Right forelimb (tissue), 1 donor: Measurements from ENCODE around the gene MEIS3.
"Not testable (repeated sequence)": the region's sequence is repeated elsewhere in the genome, so short reads cannot be mapped to it uniquely, and the experiment has no call there.

Experiments
- DNase-seq: peaks from one replicate; pipeline ENCODE4 v3.0.0-alpha.2; 2018

Gene MEIS3

GRCh38 chr19:47381653-47382279, 37.6 kb downstream of the MEIS3 start:
- no peak for DNase-seq

DNA sequence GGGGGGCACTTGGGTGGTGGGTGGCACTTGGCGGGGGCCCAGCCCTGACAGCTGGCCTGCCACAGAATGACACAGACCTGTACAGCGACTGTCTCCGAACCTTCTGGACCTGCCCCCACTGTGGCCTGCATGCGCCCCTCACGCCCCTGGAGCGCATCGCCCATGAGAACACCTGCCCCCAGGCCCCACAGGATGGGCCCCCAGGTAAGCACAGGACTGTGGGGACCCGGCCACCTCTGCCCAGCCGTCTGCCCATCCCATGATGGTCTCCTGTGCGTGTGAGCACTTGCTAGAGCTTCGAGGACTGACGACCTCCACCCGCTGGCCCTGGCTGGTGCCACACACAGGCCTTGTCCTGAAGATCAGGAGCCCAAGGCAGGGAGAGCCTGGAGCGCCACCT, 38.2 kb downstream of the MEIS3 start:
- DNase-seq, result no peak

- no peak for DNase-seq
Measured at GRCh38 chr19:47380559-47380958, 38.8 kb downstream of the MEIS3 start.

DNA sequence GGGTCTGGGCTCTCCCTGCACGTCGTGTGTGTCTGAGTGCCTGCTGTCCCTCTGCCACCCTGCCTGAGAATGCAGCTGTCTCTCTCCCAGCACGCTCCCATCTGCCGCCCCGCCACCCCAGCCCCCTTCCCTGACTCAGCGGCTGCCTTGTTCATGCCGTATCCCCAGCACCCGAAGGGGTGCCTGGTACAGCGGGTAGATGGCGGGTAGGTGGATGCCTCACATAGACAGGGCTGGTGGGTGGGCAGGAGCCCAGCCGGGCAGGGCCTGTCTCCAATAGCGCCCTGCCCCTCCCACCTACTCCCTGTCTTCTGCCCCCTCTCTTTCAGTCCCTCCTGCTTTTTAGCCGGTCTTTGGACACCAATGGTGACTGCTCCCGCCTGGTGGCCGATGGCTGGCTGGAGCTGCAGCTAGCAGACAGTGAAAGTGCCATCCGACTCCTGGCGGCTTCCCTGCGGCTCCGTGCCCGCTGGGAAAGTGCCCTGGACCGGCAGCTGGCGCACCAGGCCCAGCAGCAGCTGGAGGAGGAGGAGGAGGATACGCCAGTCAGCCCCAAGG, 39.9 kb downstream of the MEIS3 start:
- no peak for DNase-seq

GRCh38 chr19:47378246-47378645, 41.1 kb downstream of the MEIS3 start:
- DNase-seq, result no peak

GRCh38 chr19:47377801-47378200, 41.5 kb downstream of the MEIS3 start:
- DNase-seq, result no peak

GRCh38 chr19:47377208-47377701, 42.1 kb downstream of the MEIS3 start:
- DNase-seq, result no peak

GRCh38 chr19:47376589-47377144, 42.7 kb downstream of the MEIS3 start:
- DNase-seq, result no peak

DNA sequence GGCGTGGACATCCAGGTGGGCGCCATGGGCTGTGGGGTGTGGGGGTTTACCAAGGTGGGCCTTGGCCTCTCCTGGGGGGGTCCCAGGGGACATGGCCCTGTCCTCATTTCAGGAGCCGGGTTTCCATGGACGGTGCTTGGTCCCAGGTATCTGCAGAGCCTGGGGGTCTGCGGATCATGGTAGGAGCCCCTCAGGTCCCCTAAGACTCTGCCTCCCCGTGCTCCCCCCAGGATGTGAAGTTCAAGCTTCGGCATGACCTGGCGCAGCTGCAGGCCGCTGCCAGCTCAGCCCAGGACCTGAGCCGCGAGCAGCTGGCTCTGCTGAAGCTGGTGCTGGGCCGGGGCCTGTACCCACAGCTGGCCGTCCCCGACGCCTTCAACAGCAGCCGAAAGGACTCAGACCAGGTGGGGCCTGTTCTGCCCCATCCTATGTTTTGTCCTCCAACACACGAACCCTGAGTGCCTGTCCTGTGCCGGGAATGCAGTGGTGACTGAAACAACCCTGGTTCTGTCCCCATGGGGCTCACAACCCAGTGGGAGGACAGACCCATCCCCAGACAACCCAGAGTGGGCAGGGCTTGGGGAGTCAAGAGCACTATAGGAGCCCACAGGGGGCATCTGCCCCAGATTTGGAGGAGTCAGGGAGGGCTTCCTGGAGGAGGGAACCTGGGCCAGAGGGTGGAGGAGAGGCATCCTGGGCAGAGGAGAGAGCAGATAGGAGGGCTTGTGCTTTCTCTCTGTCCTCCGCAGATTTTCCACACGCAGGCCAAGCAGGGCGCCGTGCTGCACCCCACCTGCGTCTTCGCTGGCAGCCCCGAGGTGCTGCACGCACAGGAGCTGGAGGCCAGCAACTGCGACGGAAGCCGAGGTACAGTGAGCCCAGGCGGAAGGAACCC, 43.4 kb downstream of the MEIS3 start:
- no peak for DNase-seq

DNA sequence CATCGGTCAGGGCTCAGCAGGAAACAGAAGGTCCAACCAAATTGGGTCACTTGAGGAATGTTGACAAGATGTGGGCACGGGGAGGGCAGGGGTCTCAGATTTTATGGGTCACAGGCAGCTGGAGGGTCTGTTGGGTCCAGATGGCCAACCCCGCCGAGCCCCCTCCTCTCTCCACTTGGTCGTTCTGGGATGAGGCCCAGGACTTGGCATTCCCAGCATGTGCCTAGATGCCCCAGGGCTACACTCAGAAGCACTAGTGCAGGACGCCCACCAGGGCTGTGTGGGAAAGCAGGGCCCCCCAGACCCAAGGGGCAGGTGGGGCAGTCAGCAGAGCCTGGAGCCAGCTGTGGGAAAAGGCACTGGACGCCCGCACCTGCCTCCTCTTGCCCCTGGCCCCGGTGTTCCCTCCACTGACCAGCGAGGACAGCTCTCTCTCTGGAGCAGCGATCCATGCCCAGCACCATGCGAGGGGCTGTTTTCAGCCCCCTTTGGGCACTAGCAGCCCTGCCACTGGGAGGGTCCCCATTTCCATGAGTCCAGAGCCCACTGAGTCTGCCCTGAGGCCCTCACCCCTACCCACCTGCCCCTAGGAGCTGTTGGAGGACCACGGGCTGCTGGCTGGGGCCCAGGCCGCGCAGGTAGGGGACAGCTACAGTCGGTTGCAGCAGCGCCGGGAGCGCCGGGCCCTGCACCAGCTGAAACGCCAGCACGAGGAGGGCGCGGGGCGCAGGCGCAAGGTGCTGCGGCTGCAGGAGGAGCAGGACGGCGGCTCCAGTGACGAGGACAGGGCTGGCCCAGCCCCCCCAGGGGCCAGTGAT, 44.2 kb downstream of the MEIS3 start:
- DNase-seq, result no peak

DNA sequence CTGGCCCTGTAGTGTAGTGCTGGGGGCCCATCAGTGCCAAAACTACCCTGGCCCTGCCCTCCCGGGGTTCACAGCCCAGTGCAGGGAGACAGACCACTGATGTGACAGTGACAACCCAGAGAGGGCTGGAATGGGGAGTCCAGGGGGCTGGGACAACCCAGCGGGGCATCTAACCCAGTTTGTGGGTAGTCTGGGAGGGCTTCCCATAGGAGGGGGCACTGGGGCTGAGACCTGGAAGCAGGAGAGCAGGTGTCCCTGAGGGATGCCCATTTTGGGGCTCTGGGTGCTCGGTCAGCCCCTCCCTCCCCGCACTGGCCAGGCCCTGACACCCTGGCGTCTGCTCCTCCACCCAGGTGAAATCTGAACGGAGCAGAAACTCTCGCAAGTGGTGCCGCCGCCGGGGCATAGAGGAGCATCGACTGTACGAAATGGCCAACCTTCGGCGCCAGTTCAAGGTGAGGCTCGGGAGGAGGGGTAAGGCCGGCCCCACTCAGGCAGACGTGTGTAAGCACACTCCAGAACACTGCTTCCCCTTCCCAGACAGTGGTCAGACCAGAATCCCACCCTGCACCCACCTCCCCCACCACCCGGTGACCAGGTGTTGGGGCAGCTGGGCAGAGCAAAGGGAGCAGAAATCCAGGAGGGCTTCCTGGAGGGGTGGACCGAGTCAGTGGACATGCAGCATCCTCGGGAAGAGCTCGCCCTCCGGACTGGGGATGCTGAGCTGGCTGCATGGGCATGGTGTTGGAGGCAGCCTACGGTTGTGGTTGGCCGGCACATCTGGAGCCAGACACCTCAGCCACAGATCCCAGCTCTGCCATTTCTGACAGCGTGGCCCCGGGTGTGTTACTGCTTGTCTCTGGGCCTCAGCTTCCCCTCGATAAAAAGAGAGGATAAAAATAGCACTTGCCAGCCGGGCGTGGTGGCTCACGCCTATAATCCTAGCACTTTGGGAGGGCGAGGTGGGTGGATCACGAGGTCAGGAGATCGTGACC, 45.8 kb downstream of the MEIS3 start:
- DNase-seq, result no peak

- no peak for DNase-seq
Measured at GRCh38 chr19:47372603-47373002, 46.7 kb downstream of the MEIS3 start.

DNA sequence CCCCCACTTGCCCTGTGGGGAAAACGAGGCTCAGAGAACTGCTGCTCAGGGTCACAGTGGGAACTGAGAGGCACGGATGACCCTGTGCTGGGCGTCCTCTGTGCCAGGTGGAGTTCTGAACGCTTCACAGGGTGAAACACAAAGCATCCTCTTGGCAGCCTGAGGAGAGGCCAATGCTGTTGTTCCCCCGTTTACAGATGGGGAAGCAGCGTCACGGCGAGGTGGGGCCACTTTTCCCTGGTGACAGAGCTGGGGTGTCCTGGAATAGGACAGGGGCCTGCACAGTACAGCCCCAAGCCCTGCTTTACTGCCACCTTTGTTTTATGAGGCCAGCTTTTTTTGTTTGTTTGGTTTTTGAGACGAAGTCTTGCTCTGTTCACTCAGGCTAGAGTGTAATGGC, 48.1 kb downstream of the MEIS3 start:
- no peak for DNase-seq

GRCh38 chr19:47370045-47370611, 49.2 kb downstream of the MEIS3 start:
- DNase-seq, result no peak

DNA sequence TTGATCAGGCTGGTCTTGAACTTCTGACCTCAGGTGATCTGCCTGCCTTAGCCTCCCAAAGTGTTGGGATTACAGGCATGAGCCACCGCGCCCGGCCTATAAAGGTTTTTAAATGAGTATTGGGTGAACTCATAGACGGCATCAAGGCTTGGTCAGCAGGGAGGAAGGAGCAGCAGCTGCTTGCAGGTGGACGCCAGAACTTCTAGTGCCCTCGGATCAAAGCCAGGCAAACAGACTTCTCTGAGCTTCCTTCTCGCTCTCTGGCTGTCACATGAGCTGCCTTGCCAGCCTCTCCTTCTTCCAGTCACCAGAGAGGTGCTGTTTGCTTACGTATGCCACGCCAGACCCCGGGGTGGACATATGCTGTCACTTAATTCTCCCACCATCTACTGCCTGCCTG, 53.9 kb downstream of the MEIS3 start:
- DNase-seq, result not testable (repeated sequence)

DNA sequence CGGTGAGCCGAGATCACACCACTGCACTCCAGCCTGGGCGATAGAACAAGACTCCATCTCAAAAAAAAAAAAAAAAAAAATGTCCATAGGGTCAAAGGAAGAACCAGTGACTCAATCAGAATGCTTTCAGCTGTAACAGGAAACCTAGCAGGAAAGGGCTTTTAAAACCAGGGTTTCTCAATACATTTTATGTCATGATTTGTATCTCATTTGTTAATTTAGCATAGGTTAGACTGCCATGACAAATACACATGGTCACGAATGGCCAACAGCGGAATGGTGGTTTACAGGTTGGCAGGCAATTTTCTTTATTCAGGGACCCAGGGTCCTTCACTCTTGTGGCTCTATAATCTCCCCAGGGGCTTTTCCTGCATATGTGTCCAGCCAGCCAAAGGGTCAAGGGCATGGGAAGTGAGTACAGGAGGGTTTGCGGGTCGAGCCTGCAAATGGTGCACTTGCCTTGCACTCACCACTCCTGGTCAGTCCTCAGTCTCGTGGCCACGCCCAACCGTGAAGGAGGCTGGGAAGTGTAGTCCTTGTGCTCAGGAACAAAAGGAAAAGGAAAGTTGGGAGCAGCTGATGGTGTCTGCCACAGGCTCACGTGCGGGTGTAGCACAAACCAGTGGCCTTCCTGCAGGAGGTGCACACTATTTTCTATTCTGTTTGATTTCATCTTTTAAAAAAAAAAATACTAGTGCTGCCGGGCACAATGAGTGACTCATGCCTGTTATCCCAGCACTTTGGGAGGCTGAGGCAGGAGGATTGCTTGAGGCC, 55.4 kb downstream of the MEIS3 start:
- DNase-seq, result no peak

DNA sequence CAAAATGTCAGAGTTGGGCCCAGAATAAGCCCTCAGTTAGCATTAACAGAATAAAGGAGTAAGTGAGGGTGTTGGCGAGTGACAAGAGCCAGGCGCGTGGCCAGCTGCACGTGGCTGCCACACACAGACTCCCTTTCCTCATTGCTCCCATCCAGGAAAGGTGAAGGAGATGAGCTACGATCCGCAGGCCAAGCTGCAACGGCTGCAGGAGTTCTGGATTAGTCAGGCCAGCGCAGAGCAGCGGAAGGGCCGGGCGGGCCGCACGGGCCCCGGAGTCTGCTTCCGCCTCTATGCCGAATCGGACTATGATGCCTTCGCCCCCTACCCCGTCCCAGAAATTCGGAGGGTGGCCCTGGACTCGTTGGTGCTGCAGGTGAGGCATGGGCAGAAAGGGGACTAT, 57.0 kb downstream of the MEIS3 start:
- DNase-seq, result no peak

- DNase-seq, result no peak
Measured at GRCh38 chr19:47358936-47359335, 60.4 kb downstream of the MEIS3 start.

- DNase-seq, result no peak
Measured at GRCh38 chr19:47357788-47358680, 61.3 kb downstream of the MEIS3 start.
